SK-N-SH treated with all-trans-retinoic acid at 6 μM for 48 hours (cell line): Measurements from ENCODE around the gene CCDC170.

Experiments used
- ARNTL ChIP-seq: fragments of 450-650 bp; formaldehyde crosslinking; IDR thresholded peaks from 2 replicates; pipeline ENCODE4 v1.5.0; 2020; ENCODE audit warnings: low read depth, mild to moderate bottlenecking, moderate library complexity, borderline replicate concordance
- BACH2 ChIP-seq: fragments of 250-450 bp; sonication (Bioruptor Pico); IDR thresholded peaks from 2 replicates; pipeline ENCODE4 v1.9.0; 2021; ENCODE audit warnings: mild to moderate bottlenecking, borderline replicate concordance
- CSDC2 ChIP-seq: fragments of 250-450 bp; sonication (Bioruptor Pico); IDR thresholded peaks from 2 replicates; pipeline ENCODE4 v1.5.0; 2020; ENCODE audit warnings: mild to moderate bottlenecking, moderate library complexity
- OSR1 ChIP-seq: fragments of 250-450 bp; sonication (Bioruptor Pico); IDR thresholded peaks from 2 replicates; pipeline ENCODE4 v1.8.0; 2022; ENCODE audit warnings: moderate library complexity, mild to moderate bottlenecking, inconsistent platforms
- ZNF70 ChIP-seq: fragments of 450-650 bp; formaldehyde crosslinking; IDR thresholded peaks from 2 replicates; pipeline ENCODE4 v1.5.0; 2020; ENCODE audit warnings: mild to moderate bottlenecking, moderate library complexity
- TF ChIP-seq, protein P1 (sequence below): fragments of 250-450 bp; sonication (Bioruptor Pico); IDR thresholded peaks from 2 replicates; pipeline ENCODE4 v1.8.0; 2020; ENCODE audit warnings: mild to moderate bottlenecking, moderate library complexity, borderline replicate concordance

DNA sequence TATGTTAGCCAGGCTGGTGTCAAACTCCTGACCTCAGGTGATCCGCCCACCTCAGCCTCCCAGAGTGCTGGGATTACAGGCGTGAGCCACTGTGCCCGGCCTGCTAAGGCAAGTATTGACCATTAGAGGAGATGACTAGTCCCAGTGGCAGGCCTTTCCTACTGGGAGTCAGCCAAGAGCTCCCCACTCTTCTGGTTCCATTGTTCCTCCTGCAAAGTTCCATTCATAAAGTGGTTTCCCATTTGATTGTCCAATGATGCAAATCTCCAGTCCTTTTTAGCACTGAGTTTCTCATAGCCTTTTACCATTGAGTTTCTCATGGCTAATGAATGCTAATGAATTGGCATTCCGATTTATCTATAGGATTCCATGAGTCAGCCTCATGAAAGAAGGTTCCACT lies 165.4 kb downstream of the CCDC170 start:
- TF ChIP-seq, protein P1, sequence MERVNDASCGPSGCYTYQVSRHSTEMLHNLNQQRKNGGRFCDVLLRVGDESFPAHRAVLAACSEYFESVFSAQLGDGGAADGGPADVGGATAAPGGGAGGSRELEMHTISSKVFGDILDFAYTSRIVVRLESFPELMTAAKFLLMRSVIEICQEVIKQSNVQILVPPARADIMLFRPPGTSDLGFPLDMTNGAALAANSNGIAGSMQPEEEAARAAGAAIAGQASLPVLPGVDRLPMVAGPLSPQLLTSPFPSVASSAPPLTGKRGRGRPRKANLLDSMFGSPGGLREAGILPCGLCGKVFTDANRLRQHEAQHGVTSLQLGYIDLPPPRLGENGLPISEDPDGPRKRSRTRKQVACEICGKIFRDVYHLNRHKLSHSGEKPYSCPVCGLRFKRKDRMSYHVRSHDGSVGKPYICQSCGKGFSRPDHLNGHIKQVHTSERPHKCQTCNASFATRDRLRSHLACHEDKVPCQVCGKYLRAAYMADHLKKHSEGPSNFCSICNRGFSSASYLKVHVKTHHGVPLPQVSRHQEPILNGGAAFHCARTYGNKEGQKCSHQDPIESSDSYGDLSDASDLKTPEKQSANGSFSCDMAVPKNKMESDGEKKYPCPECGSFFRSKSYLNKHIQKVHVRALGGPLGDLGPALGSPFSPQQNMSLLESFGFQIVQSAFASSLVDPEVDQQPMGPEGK (CRISPR knock-in tag): no peak
- TF ChIP-seq ARNTL (no peak), OSR1 (CRISPR knock-in tag) (no peak), ZNF70 (CRISPR knock-in tag) (no peak), CSDC2 (CRISPR knock-in tag) (no peak), BACH2 (CRISPR knock-in tag) (no peak)
